Tibial nerve (tissue), 4 donors: ENCODE data around the gene SUMO4. TPM values are rescaled to one million over a fixed set of nuclear protein-coding genes. Genes with fewer than 3 reads are reported as not detected.

Experiments
- DNase-seq, 2 donors: peaks; one replicate each; pipeline ENCODE4 v3.0.0-alpha.2; 2019; ENCODE audit warnings: low spot score in 2 of 2
- H3K27ac ChIP-seq, 4 donors: fragments of 200-600 bp; sonication (generic) in 3 of 4; one replicate each; pipeline ENCODE4 v1.5.1; 2017 to 2019; ENCODE audit warnings: mild to moderate bottlenecking in 1 of 4
- H3K27me3 ChIP-seq, 2 donors: fragments of 200-600 bp; sonication (generic) in 1 of 2; one replicate each; pipeline versions ENCODE4 v1.5.1 to v1.6.0; 2017 to 2019
- H3K36me3 ChIP-seq, 3 donors: fragments of 200-600 bp; sonication (generic); one replicate each; pipeline ENCODE4 v1.5.1; 2018 to 2019
- H3K4me1 ChIP-seq, 4 donors: fragments of 200-600 bp; sonication (generic) in 3 of 4; one replicate each; pipeline ENCODE4 v1.5.1; 2017 to 2019
- H3K4me3 ChIP-seq, 4 donors: fragments of 200-600 bp; sonication (generic) in 3 of 4; one replicate each; pipeline ENCODE4 v1.5.1; 2017 to 2019; ENCODE audit warnings: mild to moderate bottlenecking in 1 of 4, moderate library complexity in 1 of 4
- H3K9me3 ChIP-seq, 4 donors: fragments of 200-600 bp; sonication (generic) in 3 of 4; one replicate each; pipeline ENCODE4 v1.5.1; 2017 to 2019
- CTCF ChIP-seq, 5 experiments: fragments of 200-600 bp in 3 of 5; fragments of 450-650 bp in 2 of 5; sonication (generic) in 3 of 5; IDR thresholded peaks; one replicate each; pipeline ENCODE4 v1.5.1; 2016 to 2019; ENCODE audit warnings: antibody characterized with exemption in 5 of 5, mild to moderate bottlenecking in 3 of 5, moderate library complexity in 2 of 5
- EP300 ChIP-seq, 2 donors: sonication (generic); formaldehyde crosslinking; IDR thresholded peaks; one replicate each; pipeline ENCODE4 v1.6.1; 2017; ENCODE audit warnings: antibody characterized with exemption in 2 of 2, mild to moderate bottlenecking in 1 of 2
- POLR2A ChIP-seq, 2 donors: fragments of 450-650 bp; IDR thresholded peaks; one replicate each; pipeline ENCODE4 v1.6.1; 2017; ENCODE audit warnings: antibody characterized with exemption in 2 of 2, mild to moderate bottlenecking in 2 of 2, moderate library complexity in 2 of 2
- WGBS, 2 donors: methylation state at CpG; one replicate each; pipeline ENCODE4 v1.1.5; 2018; 5-methylcytosine and 5-hydroxymethylcytosine counted together
- total RNA-seq, 4 donors: library from RNA; depleted of rRNA; stranded (reverse); fragments of >200 nt; gene quantifications; one replicate each; pipeline ENCODE4 v1.1.0, GENCODE V29; 2016

The SUMO4 gene
- total RNA-seq, 4 donors from 2014 or later = 4.9 to 6.9 (median 6.7) TPM

- DNase-seq = no peak
- WGBS, 2 donors = 93 to 96% methylated on average over 6 of the region's 6 CpGs
- TF ChIP-seq POLR2A (IDR thresholded peaks at IDR 0.05) (no peak), CTCF (IDR thresholded peaks at IDR 0.05) (no peak), EP300 (IDR thresholded peaks at IDR 0.05) (no peak)
- no peak overlapping the region for H3K4me3 ChIP-seq
- H3K4me1 ChIP-seq = peaks cover 0 to 11% (median 0%) of the 10 kb centered on the region in 4 donors
- H3K36me3 ChIP-seq = no peaks in the 10 kb centered on the region
- H3K27ac ChIP-seq = no peak overlapping the region
- peaks cover 0 to 7% of the 10 kb centered on the region in 2 donors for H3K27me3 ChIP-seq
- H3K9me3 ChIP-seq = no peaks in the 10 kb centered on the region
These were observed 45.0 kb downstream of the SUMO4 start for GRCh38 chr6:149445095-149445466.

GRCh38 chr6:149445573-149445972, 45.5 kb downstream of the SUMO4 start:
- TF ChIP-seq POLR2A (IDR thresholded peaks at IDR 0.05) = no peak
- no peak for TF ChIP-seq CTCF (IDR thresholded peaks at IDR 0.05)
- TF ChIP-seq EP300 (IDR thresholded peaks at IDR 0.05) = no peak
- no peak for DNase-seq
- H3K27me3 ChIP-seq = peaks cover 0 to 12% of the 10 kb centered on the region in 2 donors
- no peak overlapping the region for H3K4me3 ChIP-seq
- WGBS, 2 donors = 95 to 96% methylated on average over 7 of the region's 7 CpGs
- H3K4me1 ChIP-seq = peaks cover 0 to 16% (median 2%) of the 10 kb centered on the region in 4 donors
- no peaks in the 10 kb centered on the region for H3K36me3 ChIP-seq
- H3K9me3 ChIP-seq = no peaks in the 10 kb centered on the region
- no peak overlapping the region for H3K27ac ChIP-seq

DNA sequence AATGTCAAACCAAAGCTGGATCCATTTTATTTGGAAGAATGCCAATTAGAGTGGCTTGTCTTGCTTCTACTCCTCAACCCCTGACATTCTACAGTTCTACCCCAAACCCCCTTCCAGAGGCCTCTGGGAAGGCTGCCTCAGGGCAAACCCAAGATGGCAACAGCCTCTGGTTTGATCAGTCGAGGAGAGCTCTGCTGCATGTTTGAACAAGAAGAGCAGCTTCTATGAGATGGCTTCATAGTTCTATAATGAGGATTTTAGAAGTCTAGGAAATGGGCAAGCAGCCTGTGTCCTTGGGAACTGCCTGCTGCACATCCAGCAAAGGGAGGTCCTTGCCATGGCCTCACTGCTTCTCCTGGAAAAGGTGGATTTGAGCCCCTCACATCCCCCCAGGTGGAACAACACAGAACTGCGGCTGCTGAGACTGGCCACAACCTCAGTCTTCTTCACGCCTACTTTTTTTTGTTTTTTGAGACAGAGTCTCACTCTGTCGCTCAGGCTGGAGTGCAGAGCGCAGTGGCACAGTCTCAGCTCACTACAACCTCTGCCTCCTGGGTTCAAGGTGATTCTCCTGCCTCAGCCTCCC, 46.8 kb downstream of the SUMO4 start:
- Histone ChIP-seq H3K9me3 (no peaks in the 10 kb centered on the region), H3K27me3 (peaks cover 0 to 20% of the 10 kb centered on the region in 2 donors), H3K4me1 (peaks cover 0 to 20% (median 14%) of the 10 kb centered on the region in 4 donors), H3K27ac (no peak overlapping the region), H3K4me3 (no peak overlapping the region), H3K36me3 (no peaks in the 10 kb centered on the region)
- DNase-seq = no peak
- TF ChIP-seq POLR2A (IDR thresholded peaks at IDR 0.05) (no peak), CTCF (IDR thresholded peaks at IDR 0.05) (no peak), EP300 (IDR thresholded peaks at IDR 0.05) (no peak)
- 88 to 91% methylated on average over 5 of the region's 5 CpGs for WGBS, 2 donors

DNA sequence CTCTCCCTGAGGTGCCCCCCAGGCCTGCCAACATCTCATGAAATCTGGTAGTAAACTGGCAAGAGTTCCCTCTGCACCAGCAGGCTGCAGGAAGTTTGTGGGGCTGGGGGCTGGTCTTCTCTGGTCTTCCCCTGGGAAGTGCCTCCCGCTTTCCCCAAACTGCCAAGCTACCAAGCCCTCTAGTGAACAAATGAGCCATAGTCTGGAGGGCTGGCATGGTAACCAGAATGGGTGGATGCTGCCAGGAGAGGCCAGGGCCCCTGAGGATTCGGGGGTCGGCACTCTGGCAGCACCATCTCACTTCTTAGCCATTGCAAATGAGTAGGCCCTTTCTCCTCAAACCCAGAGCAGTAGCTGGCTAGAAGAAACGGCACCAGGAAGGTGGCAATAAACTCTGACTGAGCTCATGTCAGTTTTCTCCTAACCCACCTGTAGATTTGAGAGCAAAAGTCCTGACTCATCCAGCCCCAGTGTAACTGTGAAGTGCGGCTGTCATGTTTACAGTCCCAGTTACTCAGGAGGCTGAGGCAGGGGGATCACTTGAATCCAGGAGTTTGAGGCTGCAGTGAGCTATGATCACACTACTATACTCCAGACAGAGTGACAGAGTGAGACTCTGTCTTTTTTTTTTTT, 48.9 kb downstream of the SUMO4 start:
- Histone ChIP-seq H3K27me3 (peaks cover 0 to 20% of the 10 kb centered on the region in 2 donors), H3K36me3 (no peaks in the 10 kb centered on the region), H3K4me3 (no peak overlapping the region), H3K4me1 (peaks cover 0 to 38% (median 25%) of the 10 kb centered on the region in 4 donors), H3K9me3 (no peaks in the 10 kb centered on the region), H3K27ac (no peak overlapping the region)
- TF ChIP-seq POLR2A (IDR thresholded peaks at IDR 0.05) (no peak), EP300 (IDR thresholded peaks at IDR 0.05) (no peak), CTCF (IDR thresholded peaks at IDR 0.05) (no peak)
- WGBS, 2 donors = 79 to 81% methylated on average over 5 of the region's 5 CpGs
- DNase-seq = no peak
